D721Med (cell line): ENCODE results near the gene GLUD1.
"Not testable (repeated sequence)": the region's sequence is repeated elsewhere in the genome, so short reads cannot be mapped to it uniquely, and the experiment has no call there.

Source experiments
- DNase-seq: peaks from one replicate; pipeline ENCODE4 v3.0.0; 2011; ENCODE audit warnings: low spot score; ENCODE audit not compliant: insufficient read length
- FAIRE-seq: peaks from 2 replicates; lab custom pipeline; 2011; peaks lifted over from hg19 to GRCh38; lab: Jason Lieb, UNC
- TF ChIP-seq, protein P1 (sequence below): IDR thresholded peaks from 2 replicates; pipeline ENCODE4 v1.5.1; 2012; ENCODE audit warnings: mild to moderate bottlenecking, control low read depth; ENCODE audit not compliant: insufficient read depth; ENCODE audit errors: missing control alignments

The GLUD1 gene

DNA sequence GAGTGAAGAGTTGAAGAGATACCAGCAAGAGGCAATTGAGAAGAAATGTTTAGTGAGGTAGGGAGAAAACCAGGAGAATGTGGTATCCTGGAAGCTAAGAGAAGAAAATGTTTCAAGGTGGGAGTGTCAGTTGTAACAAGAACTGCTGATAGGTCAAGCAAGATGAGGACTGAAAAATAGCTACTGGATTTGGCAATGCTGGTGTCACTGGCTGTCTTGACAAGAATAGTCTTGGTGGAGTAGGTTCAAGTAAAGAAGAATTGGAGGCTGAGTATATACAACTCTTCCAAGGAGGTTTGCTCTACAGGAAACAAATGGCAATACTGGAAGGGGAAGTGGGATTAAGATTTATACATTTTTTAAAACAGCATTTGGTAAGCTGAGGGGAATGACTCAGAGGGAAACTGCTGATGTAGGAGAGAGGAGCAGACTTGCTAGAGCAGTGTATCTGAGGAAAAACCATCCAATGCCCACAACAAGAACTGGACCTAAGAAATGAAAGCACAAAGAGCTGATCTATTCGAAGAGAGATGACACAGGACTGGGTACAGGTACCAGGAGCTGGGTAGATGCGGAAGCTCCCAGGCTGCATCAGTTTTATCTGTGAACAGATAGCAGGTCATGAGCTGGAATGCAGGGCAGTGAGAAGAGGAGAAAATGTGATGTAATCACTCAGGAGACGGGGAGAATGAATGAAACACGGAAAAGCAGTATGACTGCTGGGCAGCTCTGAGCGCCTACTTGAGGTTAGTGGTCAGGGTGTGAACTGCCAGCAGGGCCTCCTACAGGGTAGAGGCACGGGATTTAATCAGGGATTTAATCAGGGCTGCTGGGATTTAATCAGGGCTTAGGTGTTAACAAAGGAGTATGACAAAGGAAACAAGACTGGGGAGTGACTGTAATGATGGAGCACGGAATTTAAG, 40.0 kb downstream of the GLUD1 start:
- no peak for FAIRE-seq
- peak; percentile 58 for DNase-seq
- TF ChIP-seq, protein P1, sequence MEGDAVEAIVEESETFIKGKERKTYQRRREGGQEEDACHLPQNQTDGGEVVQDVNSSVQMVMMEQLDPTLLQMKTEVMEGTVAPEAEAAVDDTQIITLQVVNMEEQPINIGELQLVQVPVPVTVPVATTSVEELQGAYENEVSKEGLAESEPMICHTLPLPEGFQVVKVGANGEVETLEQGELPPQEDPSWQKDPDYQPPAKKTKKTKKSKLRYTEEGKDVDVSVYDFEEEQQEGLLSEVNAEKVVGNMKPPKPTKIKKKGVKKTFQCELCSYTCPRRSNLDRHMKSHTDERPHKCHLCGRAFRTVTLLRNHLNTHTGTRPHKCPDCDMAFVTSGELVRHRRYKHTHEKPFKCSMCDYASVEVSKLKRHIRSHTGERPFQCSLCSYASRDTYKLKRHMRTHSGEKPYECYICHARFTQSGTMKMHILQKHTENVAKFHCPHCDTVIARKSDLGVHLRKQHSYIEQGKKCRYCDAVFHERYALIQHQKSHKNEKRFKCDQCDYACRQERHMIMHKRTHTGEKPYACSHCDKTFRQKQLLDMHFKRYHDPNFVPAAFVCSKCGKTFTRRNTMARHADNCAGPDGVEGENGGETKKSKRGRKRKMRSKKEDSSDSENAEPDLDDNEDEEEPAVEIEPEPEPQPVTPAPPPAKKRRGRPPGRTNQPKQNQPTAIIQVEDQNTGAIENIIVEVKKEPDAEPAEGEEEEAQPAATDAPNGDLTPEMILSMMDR: peak; percentile 31

- TF ChIP-seq, protein P1: no peak
Observed at GRCh38 chr10:87053577-87054181, 41.0 kb downstream of the GLUD1 start.

GRCh38 chr10:87053111-87053510, 41.5 kb downstream of the GLUD1 start:
- FAIRE-seq: no peak
- TF ChIP-seq, protein P1: no peak
- DNase-seq: no peak

More at GRCh38 chr10:87053577-87054181, 41.0 kb downstream of the GLUD1 start:
- FAIRE-seq: no peak
- DNase-seq: no peak

DNA sequence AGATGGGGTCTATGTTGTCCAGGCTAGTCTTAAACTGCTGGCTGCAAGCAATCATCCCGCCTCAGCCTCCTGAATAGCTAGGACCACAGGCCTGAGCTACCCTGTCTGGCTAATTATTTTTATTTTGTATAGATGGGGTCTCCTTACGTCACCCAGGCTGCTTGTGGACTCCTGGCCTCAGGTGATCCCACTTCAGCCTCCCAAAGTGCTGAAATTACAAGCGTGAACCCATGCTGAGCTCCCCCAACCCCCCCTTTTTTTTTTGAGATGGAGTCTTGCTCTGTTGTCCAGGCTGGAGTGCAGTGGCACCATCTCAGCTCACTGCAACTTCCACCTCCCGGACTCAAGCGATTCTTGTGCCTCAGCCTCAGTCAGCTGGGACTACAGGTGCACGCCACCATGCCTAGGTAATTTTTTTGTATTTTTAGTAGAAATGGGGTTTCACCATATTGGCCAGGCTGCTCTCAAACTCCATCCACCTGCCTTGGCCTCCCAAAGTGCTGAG, 49.2 kb downstream of the GLUD1 start:
- DNase-seq: no peak
- no peak for FAIRE-seq
- TF ChIP-seq, protein P1: no peak

DNA sequence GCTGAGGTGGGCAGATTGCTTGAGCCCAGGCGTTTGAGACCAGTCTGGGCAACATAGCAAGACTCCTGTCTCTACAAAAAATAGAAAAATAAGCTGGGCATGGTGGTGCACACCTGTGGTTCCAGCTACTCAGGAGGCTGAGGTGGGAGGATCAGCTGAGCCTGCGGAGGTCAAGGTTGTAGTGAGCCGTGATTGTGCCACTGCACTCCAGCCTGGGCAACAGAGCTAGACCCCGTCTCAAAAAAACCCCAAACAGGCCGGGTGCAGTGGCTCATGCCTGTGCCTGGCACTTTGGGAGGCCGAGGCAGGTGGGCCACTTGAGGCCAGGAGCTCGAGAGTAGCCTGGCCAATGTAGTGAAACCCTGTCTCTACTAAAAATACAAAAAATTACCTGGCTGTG, 51.1 kb downstream of the GLUD1 start:
- not testable (repeated sequence) for DNase-seq, FAIRE-seq

DNA sequence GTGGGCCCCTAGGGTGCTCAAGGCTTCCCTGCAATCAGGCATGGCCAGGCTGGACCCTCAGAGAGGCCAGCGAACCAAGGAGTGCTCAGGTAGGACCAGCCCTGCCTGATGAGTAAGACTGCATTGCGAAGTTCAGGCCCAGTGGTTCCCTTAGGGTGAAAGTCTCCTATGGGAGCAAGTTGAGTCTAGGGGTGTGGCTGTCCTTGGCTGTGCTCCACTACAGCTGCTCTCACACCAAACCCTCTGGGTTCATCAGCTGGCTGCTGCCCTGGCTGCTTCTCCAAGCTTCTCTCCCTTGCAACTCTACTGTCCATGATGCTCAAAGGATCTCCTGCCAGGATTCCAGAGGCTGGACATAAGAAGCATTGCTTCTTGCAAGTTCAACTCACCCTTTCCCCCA, 55.9 kb downstream of the GLUD1 start:
- FAIRE-seq: no peak
- TF ChIP-seq, protein P1: no peak
- no peak for DNase-seq

DNA sequence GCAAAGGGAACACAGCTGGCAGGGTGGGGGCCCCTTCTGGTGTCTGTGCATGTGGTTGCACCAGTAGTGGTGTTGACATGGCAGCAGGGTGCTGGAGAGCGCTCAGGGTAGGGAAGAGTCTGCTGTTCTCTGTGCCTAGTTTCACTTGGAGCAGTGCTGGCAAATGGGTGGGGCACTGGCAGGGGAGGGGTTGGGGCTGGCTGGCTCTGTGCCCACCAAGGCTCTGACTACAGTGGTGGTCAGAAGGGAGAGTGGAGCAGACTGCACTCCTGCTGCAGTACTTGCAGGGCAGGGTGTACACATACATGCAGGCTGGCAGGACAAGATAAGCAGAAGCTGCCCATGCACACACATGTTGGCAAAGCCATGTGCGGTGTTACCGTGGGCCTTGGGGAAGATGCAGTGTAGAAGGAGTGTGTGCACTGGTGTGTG, 56.3 kb downstream of the GLUD1 start:
- FAIRE-seq (no peak), DNase-seq (no peak)
- TF ChIP-seq, protein P1: no peak
